SH-SY5Y (cell line): Measurements from ENCODE around the gene PLEKHJ1.

ENCODE experiments used
- GATA2 ChIP-seq: IDR thresholded peaks from 2 replicates; pipeline ENCODE4 v1.6.1; 2011; ENCODE audit warnings: mild to moderate bottlenecking, low read depth, low read length
- GATA3 ChIP-seq: IDR thresholded peaks from 2 replicates; pipeline ENCODE4 v1.6.1; 2011; ENCODE audit warnings: low read depth, mild to moderate bottlenecking, low read length, moderate library complexity

GRCh38 chr19:2207991-2208860 is 27.9 kb downstream of the PLEKHJ1 start:
- TF ChIP-seq GATA2, result no peak
- no peak for TF ChIP-seq GATA3
